Neutrophil (primary cell): ENCODE measurements around the gene FAM9C.

ENCODE experiments used
- H3K27ac ChIP-seq: fragments of 200-600 bp; sonication (generic); 2 replicates; pipeline ENCODE4 v1.5.1; 2016; ENCODE audit warnings: mild to moderate bottlenecking, moderate library complexity
- H3K27me3 ChIP-seq: fragments of 200-600 bp; sonication (generic); 2 replicates; pipeline ENCODE4 v1.6.0; 2016; ENCODE audit warnings: mild to moderate bottlenecking
- H3K36me3 ChIP-seq: fragments of 200-600 bp; sonication (generic); 2 replicates; pipeline ENCODE4 v1.5.1; 2017
- H3K4me1 ChIP-seq, 2 experiments: fragments of 200-600 bp in 1 of 2; sonication (generic) in 1 of 2; 1 replicate in 1 of 2; 2 replicates in 1 of 2; pipeline versions ENCODE4 v1.5.1 to v1.6.1; 2013 to 2016; ENCODE audit warnings: low read depth in 1 of 2, low read length in 1 of 2, mild to moderate bottlenecking in 1 of 2, moderate library complexity in 1 of 2; ENCODE audit not compliant: control insufficient read depth in 1 of 2, insufficient read depth in 1 of 2
- H3K4me3 ChIP-seq, 2 experiments: fragments of 200-600 bp in 1 of 2; sonication (generic) in 1 of 2; 1 replicate in 1 of 2; 2 replicates in 1 of 2; pipeline ENCODE4 v1.5.1; 2013 to 2016; ENCODE audit warnings: low read depth in 1 of 2, low read length in 1 of 2, mild to moderate bottlenecking in 1 of 2, moderate library complexity in 1 of 2
- H3K9me3 ChIP-seq: fragments of 200-600 bp; sonication (generic); 2 replicates; pipeline ENCODE4 v1.5.1; 2016
- TF ChIP-seq, protein P1 (sequence below): fragments of 200-600 bp; sonication (generic); IDR thresholded peaks from 2 replicates; pipeline ENCODE4 v1.5.1; 2016; ENCODE audit warnings: antibody characterized with exemption

Gene FAM9C

DNA sequence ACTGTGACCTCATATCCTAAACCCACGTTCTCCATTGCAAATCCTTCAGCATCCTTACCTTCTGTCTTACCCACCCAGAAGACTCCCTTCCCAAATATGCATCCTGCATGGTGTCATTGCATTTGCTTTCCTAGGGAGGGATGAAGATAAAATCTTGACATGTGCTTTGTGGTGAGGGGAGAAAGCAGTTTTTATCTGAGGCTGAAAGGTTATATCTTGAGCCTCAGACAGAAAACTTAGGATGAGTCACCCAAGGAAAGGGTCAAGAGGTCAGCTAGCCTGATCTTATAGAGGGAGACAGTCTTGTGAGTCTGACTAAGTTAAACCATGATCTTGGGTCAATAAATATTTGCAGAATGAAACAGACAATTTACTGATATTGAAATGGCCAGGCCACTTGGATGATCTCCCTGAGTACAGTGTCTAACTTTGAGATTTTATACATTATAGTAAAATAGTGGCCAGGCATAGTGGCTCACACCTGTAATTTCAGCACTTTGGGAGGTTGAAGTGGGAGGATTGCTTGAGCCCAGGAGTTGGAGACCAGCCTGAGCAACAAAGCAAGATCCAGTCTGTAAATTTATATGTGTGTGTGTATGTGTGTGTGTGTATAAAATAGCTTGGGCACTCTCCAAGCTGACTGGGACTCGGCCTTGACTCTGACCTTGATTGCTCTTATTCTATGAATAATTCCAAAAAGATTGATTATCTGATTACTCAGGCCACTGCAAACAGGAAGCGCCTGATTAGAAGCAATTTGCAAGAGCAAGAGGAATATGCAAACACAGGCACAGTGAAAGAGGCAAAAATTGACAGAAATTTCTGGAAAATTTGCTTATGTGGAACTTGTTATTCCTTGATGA is 15.4 kb upstream of the FAM9C start:
- no peaks in the 10 kb centered on the region for H3K27me3 ChIP-seq
- H3K27ac ChIP-seq, result no peak overlapping the region
- no peak overlapping the region for H3K4me3 ChIP-seq
- no peaks in the 10 kb centered on the region for H3K9me3 ChIP-seq
- peaks cover 0 to 8% of the 10 kb centered on the region in 2 experiments for H3K4me1 ChIP-seq
- TF ChIP-seq, protein P1, sequence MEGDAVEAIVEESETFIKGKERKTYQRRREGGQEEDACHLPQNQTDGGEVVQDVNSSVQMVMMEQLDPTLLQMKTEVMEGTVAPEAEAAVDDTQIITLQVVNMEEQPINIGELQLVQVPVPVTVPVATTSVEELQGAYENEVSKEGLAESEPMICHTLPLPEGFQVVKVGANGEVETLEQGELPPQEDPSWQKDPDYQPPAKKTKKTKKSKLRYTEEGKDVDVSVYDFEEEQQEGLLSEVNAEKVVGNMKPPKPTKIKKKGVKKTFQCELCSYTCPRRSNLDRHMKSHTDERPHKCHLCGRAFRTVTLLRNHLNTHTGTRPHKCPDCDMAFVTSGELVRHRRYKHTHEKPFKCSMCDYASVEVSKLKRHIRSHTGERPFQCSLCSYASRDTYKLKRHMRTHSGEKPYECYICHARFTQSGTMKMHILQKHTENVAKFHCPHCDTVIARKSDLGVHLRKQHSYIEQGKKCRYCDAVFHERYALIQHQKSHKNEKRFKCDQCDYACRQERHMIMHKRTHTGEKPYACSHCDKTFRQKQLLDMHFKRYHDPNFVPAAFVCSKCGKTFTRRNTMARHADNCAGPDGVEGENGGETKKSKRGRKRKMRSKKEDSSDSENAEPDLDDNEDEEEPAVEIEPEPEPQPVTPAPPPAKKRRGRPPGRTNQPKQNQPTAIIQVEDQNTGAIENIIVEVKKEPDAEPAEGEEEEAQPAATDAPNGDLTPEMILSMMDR, result no peak
- H3K36me3 ChIP-seq, result no peaks in the 10 kb centered on the region

DNA sequence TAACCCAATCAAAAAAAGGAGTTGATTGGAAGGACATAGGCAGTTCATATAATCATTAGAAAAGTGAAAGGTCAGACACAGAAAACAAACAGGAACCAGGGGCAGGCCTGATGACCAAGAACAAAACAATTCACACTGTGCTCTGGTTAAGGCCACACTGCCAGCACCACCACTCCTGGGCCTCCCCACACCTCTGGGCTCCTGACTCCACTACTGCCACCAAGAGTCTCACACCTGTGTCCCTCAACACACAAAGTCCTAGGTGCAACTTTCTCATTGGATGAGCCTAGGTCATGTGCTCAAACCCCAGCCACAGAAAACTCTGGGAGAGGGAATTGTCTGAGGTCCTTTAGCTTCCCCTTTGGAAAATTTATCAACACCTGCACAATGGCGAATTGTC is 11.1 kb upstream of the FAM9C start:
- H3K9me3 ChIP-seq, result no peaks in the 10 kb centered on the region
- H3K27me3 ChIP-seq, result no peaks in the 10 kb centered on the region
- no peaks in the 10 kb centered on the region for H3K36me3 ChIP-seq
- H3K4me1 ChIP-seq, result peaks cover 15 to 40% of the 10 kb centered on the region in 2 experiments
- no peak overlapping the region for H3K4me3 ChIP-seq
- TF ChIP-seq, protein P1, result no peak
- no peak overlapping the region for H3K27ac ChIP-seq

DNA sequence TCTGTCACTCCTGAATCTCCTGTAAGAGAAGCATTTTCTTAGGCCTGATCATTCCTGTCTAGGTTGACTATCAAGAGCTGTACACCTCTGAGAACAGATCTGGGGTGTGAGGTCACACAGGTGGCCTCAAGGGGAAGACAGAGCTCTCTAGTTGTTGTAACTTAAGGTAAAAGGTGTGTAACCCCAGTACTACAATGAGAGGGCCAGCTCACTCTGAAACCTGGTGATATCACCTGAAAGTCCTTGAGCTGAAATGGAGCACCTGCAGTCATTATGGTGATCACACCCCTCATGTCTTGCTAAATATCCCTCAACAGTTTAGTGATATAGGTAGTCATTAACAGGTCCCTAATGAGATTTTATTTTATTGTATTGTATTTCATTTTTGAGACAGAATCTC is 8.8 kb upstream of the FAM9C start:
- no peaks in the 10 kb centered on the region for H3K9me3 ChIP-seq
- TF ChIP-seq, protein P1, result no peak
- H3K27ac ChIP-seq, result no peak overlapping the region
- peaks cover 28 to 62% of the 10 kb centered on the region in 2 experiments for H3K4me1 ChIP-seq
- no peaks in the 10 kb centered on the region for H3K36me3 ChIP-seq
- H3K4me3 ChIP-seq, result no peak overlapping the region
- H3K27me3 ChIP-seq, result no peaks in the 10 kb centered on the region

DNA sequence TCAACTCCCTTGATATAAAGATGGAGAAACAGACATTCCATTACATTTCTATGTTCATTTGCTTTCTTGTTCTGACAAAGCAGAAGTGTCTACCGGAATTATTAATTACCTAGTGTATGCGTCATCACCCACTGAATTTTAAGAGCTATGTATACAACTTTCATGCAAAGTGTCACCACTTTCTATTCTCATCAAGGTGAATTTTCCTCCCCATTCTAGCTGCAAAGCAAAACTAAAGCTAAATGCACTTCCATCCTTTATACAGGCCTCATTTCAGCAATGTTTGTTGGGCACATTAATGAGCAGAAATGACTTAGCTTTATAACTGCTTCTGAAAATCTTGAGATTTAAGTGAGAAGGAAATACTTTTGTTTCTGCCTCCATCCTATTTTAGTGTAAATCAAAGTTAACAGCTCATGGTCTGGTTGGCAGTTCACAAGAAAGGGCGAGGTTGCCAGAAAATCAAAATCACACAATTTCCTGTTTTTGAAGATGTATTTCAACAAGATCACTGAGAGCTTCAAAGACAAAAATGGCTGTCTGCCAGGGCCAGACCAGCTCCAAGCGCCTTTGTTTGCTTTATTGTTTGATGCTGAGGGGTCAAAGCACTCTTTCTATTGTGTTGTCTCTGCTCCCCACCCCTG is 7.2 kb upstream of the FAM9C start:
- Histone ChIP-seq H3K27me3 (no peaks in the 10 kb centered on the region), H3K36me3 (no peaks in the 10 kb centered on the region), H3K27ac (peak overlapping the region; percentile 77), H3K4me1 (peaks cover 43 to 78% of the 10 kb centered on the region in 2 experiments), H3K4me3 (peak overlapping the region in 1 of 2 experiments; percentile 8), H3K9me3 (no peaks in the 10 kb centered on the region)
- TF ChIP-seq, protein P1, result no peak

DNA sequence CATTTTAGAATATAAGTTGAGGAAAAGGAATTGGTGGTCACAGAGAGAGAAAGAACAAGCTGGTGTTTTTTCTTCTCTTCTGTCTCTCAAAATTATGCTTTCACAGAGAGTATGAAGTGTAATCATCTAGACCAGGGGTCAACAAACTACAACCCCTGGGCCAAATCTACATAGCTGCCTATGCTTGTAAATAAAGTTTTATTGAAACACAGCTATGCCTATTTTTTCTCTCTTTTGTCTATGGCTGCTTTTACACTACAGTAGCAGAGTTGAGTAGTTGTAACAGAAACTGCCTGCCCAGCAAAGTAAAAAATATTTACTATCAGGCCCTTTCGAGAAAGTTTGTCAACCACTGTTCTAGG is 6.7 kb upstream of the FAM9C start:
- Histone ChIP-seq H3K27ac (peak overlapping the region; percentile 77), H3K4me1 (peaks cover 47 to 83% of the 10 kb centered on the region in 2 experiments), H3K4me3 (no peak overlapping the region), H3K36me3 (no peaks in the 10 kb centered on the region), H3K9me3 (no peaks in the 10 kb centered on the region), H3K27me3 (no peaks in the 10 kb centered on the region)
- TF ChIP-seq, protein P1, result no peak
